ENCODE data around the gene CFAP57.

DNA sequence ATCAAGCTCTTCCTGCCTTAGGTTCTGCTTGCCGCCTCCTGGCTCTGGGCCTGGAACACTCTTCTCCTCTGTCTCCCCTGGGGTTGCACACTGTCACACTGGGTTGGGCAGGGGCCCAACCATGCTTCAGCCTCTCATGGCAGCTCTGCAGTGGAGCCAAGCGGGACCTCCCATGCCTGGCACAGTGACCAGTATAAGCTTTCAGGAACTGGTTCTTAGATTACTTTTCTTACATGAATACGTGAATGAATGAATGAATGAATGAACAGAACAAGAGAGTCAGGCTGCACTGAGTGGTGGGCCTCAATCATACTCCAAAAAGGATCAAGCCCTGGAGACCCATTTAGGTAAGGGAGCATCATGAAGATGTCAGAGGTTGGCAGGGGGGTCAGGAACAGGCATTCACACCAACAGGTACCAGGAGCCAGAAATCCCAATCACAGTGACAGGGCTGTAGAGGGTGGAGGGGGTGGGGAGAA, 66.9 kb downstream of the CFAP57 start:
- TF ChIP-seq, protein P1, sequence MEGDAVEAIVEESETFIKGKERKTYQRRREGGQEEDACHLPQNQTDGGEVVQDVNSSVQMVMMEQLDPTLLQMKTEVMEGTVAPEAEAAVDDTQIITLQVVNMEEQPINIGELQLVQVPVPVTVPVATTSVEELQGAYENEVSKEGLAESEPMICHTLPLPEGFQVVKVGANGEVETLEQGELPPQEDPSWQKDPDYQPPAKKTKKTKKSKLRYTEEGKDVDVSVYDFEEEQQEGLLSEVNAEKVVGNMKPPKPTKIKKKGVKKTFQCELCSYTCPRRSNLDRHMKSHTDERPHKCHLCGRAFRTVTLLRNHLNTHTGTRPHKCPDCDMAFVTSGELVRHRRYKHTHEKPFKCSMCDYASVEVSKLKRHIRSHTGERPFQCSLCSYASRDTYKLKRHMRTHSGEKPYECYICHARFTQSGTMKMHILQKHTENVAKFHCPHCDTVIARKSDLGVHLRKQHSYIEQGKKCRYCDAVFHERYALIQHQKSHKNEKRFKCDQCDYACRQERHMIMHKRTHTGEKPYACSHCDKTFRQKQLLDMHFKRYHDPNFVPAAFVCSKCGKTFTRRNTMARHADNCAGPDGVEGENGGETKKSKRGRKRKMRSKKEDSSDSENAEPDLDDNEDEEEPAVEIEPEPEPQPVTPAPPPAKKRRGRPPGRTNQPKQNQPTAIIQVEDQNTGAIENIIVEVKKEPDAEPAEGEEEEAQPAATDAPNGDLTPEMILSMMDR (IDR thresholded peaks at IDR 0.05) = no peak
- TF ChIP-seq POLR2A (IDR thresholded peaks at IDR 0.05) = no peak
- TF ChIP-seq EP300 (IDR thresholded peaks at IDR 0.05) = no peak

Measured in ovary (tissue), 3 donors.